ENCODE data around the gene PILRA. TPM values are rescaled to one million over a fixed set of nuclear protein-coding genes. Genes with fewer than 3 reads are reported as not detected.
"Not testable (repeated sequence)": the region's sequence is repeated elsewhere in the genome, so short reads cannot be mapped to it uniquely, and the experiment has no call there.

PILRA gene
- total and polyA plus RNA-seq, 9 donors = 1.5 to 25.9 (median 4.8) TPM

DNA sequence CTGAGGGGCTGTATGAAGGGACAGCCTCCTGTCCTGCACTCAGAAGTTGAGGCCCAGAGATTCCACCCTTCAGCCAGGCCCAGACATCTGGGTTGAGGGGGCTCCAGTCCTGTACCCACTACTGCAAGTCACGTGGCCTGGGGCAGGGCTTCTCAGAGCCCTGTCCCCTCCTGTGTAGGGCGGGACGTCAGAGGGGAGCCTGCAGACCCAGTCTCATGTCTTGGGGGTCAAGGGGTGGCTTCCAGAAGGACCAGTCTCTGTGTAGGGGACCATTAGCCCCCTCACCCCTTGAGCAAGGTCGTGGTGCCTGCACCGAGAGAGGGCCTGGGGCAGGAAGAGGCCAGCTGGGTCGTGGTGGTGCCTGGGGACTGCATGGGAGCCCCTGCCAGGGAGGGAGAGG lies 593 bp upstream of the PILRA start:
- WGBS, 3 donors = 74 to 82% (median 80%) methylated on average over 6 of the region's 6 CpGs
- no peak overlapping the region for H3K27ac ChIP-seq
- H3K4me1 ChIP-seq (ENCODE audit: insufficient read depth) = peaks cover 1% of the 10 kb centered on the region
- TF ChIP-seq EP300 (IDR thresholded peaks at IDR 0.05) = no peak
- TF ChIP-seq CTCF (IDR thresholded peaks at IDR 0.05) = no peak
- no peak for TF ChIP-seq POLR2A (IDR thresholded peaks at IDR 0.05)
- intact Hi-C loops (cut with DNase I) = no loop called here
- no peaks in the 10 kb centered on the region for H3K9me3 ChIP-seq
- no peaks in the 10 kb centered on the region for H3K27me3 ChIP-seq
- H3K4me3 ChIP-seq = no peak overlapping the region
- no peak for DNase-seq
- no peaks in the 10 kb centered on the region for H3K36me3 ChIP-seq

- H3K27me3 ChIP-seq; H3K4me1 ChIP-seq (ENCODE audit: insufficient read depth); DNase-seq; H3K4me3 ChIP-seq; intact Hi-C loops (cut with DNase I); H3K36me3 ChIP-seq; H3K27ac ChIP-seq; H3K9me3 ChIP-seq: not testable (repeated sequence)
- WGBS, 3 donors = 74 to 78% (median 75%) methylated on average over 15 of the region's 15 CpGs
Observed at GRCh38 chr7:100373870-100374598, 747 bp downstream of the PILRA start.

DNA sequence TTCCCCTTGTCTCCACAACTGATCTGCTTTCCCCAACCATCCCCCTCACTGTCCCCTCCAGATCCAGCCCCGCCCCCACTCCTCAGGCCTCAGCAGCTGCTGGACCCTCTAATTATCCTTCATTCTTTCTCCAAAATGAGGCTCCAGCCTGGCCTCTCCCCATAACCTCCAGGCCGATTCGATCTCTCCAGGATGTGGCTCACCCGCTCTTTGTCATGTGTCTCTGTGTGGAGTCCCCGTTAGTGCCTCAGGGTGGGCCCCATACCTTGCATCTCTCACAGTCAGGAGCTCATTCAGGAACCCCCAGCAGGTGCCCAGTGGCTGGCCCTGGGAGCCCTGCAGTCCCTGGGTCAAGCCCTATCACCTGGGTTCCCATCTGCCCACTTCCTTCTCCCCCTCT lies 1.3 kb downstream of the PILRA start:
- TF ChIP-seq CTCF (IDR thresholded peaks at IDR 0.05) (no peak), POLR2A (IDR thresholded peaks at IDR 0.05) (no peak), EP300 (IDR thresholded peaks at IDR 0.05) (no peak)
- Histone ChIP-seq H3K9me3 (no peaks in the 10 kb centered on the region), H3K36me3 (no peaks in the 10 kb centered on the region), H3K4me1 (ENCODE audit: insufficient read depth) (peaks cover 1% of the 10 kb centered on the region), H3K27me3 (no peaks in the 10 kb centered on the region), H3K4me3 (no peak overlapping the region), H3K27ac (no peak overlapping the region)
- intact Hi-C loops (cut with DNase I) = no loop called here
- WGBS, 3 donors = 83 to 90% (median 89%) methylated on average over 5 of the region's 5 CpGs
- no peak for DNase-seq

DNA sequence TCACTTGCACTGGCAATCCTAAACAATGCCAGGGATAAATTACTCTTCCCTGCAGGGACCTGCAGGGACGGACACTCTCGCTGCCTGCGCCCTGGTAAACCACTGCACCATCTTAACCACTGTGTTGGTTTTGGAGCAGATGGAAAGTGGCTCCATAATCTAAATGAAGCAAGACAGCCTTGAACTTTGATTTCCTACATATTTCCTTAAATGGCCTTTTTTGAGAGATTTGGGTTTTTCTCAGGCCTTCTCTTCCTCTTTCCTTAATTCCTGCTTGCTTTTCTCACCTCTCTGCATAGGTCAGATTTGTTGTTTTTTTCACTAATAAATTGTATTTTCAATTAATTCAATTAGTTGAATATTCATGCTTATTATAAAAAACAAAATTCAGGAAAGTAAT lies 2.8 kb downstream of the PILRA start:
- intact Hi-C loops (cut with DNase I) = no loop called here
- H3K27me3 ChIP-seq = no peaks in the 10 kb centered on the region
- no peaks in the 10 kb centered on the region for H3K36me3 ChIP-seq
- H3K9me3 ChIP-seq = no peaks in the 10 kb centered on the region
- no peak overlapping the region for H3K4me3 ChIP-seq
- TF ChIP-seq CTCF (IDR thresholded peaks at IDR 0.05) (no peak), POLR2A (IDR thresholded peaks at IDR 0.05) (no peak), EP300 (IDR thresholded peaks at IDR 0.05) (no peak)
- no peak overlapping the region for H3K27ac ChIP-seq
- DNase-seq = no peak
- 86 to 94% (median 88%) methylated on average over 3 of the region's 3 CpGs for WGBS, 3 donors
- H3K4me1 ChIP-seq (ENCODE audit: insufficient read depth) = peaks cover 1% of the 10 kb centered on the region

DNA sequence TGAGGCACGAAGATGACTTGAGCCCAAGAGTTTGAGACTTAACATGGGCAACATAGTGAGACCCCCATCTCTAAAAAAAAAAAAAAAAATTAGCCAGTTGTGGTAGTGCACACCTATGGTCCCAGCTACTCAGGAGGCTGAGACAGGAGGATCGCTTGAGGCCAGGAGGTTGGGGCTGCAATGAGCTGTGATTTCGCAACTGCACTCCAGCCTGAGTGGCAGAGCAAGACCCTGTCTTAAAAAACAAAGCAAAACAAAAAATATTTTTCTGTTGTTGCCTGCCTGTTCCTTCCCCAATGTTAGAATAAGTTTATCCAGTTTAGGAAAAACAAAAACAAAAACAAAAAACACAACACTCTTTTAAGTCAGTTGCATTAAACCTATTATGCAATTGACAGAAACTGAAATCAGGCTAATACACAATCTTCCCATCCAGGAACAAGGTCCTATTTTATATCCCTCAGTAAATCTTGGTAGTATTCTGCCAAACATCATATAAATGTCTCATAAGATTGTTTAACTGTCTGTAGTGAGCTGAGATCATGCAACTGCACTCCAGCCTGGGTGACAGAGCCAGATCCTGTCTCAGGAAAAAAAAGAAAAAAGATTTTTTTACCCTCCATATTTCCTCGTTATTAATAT lies 4.9 kb downstream of the PILRA start:
- Histone ChIP-seq H3K27ac (no peak overlapping the region), H3K36me3 (no peaks in the 10 kb centered on the region), H3K4me3 (no peak overlapping the region), H3K4me1 (ENCODE audit: insufficient read depth) (peaks cover 1% of the 10 kb centered on the region), H3K9me3 (no peaks in the 10 kb centered on the region), H3K27me3 (no peaks in the 10 kb centered on the region)
- no peak for DNase-seq
- TF ChIP-seq CTCF (IDR thresholded peaks at IDR 0.05) (no peak), EP300 (IDR thresholded peaks at IDR 0.05) (no peak), POLR2A (IDR thresholded peaks at IDR 0.05) (no peak)
- intact Hi-C loops (cut with DNase I) = no loop called here
- 89 to 92% (median 92%) methylated on average over 4 of the region's 4 CpGs for WGBS, 3 donors
